ENCODE measurements around the gene INTS1.
"Not testable (repeated sequence)": the region's sequence is repeated elsewhere in the genome, so short reads cannot be mapped to it uniquely, and the experiment has no call there.

The INTS1 gene

DNA sequence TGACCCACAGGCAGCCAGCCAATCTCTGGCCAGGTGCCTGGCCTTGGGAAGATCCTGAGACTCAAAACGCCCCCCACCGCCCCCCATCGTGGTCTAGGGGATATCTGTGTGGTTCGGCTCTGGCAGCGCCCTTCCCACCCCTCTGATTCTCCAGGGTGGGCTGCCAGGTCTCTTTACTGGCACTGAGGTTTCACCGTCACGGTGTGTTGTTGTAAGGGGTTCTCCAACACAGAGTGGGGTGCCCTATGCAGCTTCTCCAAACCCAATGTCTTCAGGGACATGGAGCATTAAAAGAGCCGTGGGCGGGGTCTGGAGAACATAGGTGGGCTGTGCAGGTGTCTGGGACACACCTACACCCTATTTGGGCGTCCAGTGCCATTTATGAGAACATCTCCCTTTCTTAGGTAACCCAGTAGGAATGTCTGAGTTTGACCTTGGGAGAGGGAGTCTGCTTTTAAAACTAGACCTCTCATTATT is 27.8 kb upstream of the INTS1 start:
- DNase-seq (ENCODE audit: low spot score): no peak

DNA sequence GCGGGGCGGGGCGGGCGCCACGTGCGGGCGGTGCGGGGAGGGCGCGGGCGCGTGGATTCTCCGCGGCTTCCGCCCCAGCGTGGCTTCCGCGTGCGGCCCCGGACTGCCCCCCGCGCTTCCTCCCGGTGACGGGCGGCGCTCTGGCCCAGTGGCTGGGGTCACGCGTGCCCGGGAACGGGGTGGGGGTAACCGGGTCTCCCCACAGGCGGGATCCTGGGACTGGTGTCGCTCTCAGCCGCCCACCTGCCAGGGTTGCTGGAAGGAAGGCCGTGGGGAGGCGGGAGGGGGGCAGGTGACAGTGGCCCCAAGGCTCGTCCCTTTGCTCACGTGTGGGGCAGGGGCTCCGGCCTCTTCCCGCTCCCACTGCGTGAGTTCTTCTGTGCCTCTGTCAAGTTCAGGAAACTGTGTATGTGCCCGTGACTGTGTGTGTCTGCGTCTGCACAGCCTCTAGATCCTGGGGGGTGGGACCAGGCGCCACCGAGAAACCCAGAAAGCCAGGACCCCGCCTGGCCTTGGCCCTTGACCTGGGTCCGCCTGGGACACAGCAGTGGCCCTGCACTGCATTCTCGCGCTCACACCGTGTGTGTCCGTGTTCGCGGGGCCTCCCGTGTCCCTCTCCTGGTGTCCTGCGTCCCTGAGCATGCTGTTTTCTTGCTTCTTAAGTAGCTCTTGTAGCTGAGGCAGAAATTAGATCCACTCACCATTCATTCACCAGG is 27.2 kb upstream of the INTS1 start:
- DNase-seq (ENCODE audit: low spot score): peak; percentile 45

DNA sequence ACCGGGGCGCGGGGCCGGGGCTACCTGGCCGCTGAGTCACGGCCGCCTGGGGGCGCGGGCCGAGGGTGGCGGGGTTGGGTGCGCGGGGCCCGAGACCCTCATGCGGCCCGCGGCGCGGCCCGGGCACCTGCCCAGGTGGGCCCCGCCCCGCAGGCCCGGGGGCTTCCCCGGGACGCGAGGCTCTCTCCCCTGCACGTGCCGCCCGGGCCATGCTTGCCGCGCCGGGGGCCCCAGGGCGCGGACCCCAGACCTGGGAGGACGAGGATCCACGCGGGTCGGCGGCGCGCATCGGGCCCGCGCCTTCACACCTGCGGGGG is 26.7 kb upstream of the INTS1 start:
- no peak for DNase-seq (ENCODE audit: low spot score)

DNA sequence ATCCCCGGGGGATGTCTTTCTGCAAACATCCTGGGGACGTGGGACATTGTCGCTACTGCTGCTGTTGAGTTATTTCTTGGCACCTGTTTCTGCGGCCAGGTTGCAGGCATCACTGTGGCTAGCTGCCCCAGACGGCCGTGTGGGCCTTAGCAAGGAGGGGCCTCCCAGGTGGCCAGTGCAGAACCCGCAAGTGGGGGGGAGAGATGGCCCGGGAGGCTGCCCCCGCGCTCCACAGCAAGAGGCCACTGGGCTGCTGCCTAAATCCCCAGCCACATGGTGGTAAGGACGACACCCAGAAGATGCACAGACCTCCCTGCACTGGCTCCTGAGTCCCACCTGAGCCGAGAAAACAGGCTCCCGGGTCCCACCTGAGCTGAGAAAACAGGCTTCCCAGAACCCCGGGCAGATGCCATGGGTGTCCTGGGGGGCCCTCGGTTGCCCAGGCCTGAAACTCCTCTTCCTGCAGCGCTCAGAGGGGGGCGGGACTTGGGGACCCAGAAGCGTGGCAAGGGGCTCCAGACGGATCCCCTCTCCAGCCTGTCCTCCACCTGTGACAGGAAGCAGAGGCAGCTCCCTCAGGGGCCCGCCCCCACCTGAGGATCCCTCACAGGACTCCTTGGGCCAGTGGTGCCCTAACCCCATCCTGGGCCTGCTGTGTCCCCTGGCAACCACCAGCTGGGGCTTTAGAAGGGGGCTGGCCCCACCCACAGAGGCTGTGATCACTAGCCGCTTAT is 25.4 kb upstream of the INTS1 start:
- DNase-seq (ENCODE audit: low spot score): no peak

DNA sequence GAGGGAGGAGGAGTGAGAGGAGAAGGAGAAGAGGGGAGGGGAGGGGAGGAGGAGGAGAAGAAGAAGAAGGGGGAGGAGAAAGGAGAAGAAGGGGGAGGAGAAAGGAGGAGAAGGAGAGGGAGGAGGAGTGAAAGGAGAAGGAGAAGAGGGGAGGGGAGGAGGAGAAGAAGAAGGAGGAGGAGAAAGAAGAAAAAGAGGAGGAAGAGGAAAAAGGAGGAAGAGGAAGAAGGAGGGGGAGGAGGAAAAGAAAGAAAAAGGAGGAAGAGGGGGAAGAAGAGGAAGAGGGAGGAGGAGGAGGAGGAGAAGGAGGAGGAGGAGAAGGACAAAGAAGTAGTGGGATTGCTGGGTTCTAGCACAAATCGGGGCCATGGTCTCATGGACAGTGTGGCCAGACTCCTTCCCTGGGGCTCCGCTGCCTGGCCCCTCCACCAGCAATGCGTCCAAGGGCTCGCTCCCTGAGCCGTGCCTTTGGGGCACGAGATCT is 22.1 kb upstream of the INTS1 start:
- DNase-seq (ENCODE audit: low spot score): no peak

DNA sequence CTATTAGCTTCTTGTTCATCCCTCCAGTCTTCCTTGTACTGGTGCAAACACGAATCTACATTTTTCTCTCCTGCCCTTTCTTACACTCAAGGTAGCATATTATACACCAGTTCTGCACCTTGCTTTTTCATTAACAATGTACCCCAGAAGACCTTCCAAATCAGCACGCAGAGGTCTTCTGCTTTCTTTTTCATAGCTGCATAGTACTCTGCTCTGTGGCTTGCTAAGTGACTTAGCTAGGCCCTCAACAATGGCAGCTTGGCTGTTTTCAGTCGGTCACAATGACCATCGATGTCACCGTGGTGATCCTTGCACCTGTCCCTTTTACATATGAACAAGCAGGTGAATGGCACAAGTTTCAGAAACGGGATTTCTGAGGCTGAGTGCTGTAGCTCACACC is 21.2 kb upstream of the INTS1 start:
- no peak for DNase-seq (ENCODE audit: low spot score)

DNA sequence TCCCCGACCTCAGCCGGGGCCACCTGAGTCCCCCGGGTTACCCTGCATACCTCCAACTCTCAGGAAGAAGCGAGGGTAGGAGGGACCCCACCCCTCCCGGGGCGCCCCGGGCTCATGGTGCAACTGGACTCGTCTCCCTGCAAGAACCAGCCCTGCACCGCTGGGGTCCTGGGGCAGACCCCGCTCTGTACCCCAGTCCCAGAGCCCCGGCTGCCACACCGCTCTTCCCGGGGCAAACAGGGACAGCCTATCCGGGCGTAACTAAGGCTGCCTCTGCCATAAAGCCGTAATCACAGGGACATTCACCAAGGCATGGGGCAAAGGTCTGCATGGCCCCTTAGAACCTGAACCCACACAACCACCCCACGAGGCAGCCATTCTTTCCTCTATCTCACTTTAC is 19.7 kb upstream of the INTS1 start:
- no peak for DNase-seq (ENCODE audit: low spot score)

DNA sequence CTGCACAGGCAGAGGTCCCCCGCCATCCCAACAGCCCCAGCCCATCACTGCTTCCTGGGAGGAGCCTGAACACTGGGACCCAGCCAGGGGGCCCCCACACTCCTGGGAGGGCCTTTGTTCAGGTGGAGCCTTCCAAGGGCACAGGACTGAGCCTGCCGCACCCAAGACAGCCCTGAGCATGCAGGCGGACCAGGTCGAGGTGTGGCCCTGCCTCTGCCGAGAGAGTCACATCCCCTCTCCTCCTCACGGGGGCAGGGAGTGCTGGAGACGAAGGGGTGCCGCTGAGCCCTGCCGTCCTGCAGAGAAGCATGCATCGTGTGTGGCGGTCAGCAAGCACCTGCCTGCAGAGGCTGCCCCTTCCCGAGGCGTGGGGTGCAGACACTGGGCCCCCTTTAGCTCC is 19.0 kb upstream of the INTS1 start:
- DNase-seq (ENCODE audit: low spot score): no peak

DNA sequence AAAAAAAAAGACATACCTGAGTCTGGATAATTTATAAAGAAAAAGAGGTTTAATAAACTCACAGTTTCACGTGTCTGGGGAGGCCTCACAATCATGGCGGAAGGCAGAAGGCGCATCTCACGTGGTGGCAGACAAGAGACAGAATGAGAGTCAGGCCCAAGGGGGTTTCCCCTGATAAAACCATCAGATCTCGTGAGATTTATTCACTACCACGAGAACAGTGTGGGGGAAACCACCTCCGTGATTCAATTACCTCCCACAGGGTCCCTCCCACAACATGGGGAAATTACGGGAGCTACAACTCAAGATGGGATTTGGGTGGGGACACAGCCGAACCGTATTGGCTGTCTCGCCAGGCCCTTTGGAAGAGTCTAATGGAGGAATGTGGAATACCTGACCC is 17.3 kb upstream of the INTS1 start:
- DNase-seq (ENCODE audit: low spot score): no peak

DNA sequence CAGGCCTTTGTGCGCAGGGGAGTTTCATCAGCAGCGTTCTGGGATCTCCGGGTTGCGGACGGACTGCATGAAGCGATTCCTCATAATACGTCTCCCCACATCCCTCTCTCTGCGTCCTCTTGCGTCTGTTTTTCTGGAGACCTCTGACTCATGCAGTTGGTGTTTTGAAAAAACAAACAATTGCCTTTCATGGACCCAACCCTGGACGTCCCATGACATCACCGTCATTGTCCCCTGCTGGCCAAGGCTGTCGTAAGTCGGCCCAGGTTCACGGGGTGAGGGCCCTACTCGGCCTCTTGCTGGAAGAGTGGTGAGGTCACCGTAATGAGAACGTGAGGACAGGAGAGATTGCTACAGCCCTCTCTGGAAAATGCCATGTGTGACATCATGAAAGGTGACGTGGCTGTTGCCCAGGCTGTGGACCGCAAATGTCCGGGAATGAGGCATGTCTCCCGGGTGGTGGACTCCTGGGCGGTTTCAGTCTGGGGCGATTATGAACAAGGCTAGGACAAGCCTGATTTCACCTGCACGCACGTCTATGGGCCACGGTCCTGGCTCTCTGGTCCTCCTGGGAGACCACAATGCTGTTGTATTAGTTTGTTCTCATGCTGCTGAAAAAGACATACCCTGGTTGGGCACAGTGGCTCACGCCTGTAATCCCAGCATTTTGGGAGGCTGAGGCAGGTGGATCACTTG is 16.5 kb upstream of the INTS1 start:
- no peak for DNase-seq (ENCODE audit: low spot score)

DNA sequence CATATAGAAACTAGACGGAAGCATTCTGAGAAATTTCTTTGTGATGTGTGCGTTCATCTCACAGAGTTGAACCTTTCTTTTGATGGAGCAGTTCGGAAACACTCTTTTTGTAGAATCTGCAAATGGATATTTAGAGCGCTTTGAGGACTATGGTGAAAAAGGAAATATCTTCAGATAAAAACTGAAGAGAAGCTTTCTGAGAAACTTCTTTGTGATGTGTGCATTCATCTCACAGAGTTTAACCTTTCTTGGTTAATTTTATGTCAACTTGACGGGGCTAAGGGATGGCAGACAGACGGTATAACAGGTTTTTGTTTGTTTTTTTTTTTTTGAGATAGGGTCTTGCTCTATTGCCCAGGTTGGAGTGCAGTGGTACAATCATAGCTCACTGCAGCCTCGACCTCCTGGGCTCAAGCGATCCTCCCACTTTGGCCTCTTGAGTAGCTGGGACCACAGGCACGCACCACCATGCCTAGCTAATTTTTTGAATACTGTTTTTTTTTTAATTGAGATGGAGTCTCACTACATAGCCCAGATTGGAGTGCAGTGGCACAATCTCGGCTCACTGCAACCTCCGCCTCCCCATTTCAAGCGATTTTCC is 15.2 kb upstream of the INTS1 start:
- not testable (repeated sequence) for DNase-seq (ENCODE audit: low spot score)

DNA sequence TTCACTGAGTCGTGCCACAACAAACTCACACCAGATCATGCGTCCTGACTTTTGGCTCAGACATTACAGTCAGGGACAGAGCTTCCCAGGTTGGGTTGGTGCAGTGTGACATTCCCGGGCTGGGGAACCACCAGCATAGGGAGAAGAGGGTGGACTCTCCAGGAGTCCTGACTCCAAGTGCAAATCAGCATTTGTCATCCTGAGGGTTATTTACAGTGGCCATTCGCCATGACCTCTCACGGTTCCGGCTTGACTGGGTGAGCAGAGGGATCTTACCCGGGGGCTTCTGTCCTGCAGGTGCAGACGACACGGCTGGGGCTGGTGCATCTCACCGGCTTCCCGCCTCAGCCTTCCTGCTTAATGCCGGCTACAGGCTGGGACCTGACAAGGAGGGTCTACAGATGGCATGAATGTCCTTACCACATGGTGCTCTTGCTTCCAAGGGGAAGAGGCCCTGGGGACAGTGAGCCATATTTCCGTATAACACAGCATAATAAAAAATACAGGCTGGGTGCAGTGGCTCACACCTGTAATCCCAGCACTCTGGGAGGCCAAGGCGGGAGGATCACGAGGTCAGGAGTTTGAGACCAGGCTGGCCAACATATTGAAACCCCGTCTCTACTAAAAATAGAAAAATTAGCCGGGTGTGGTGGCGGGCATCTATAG is 12.5 kb upstream of the INTS1 start:
- DNase-seq (ENCODE audit: low spot score): no peak

DNA sequence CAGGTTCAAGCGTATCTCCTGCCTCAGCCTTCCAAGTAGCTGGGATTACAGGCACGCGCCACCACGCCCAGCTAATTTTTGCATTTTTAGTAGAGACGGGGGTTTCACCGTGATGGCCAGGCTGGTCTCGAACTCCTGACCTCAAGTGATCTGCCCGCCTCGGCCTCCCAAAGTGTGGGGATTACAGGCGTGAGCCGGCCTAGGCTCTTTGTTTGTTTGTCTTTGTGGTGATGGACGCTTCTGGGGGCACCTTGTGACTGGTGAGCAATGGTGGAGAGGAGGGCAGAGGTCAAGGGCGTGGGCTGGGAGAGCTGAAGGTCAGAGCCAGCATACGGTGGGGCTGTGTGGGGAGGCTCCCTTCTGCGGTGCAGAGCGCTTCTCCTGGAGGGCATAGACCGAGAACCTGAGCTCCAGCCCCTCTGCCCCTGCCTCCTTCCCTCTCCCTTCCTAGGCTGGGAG is 11.3 kb upstream of the INTS1 start:
- not testable (repeated sequence) for DNase-seq (ENCODE audit: low spot score)

DNA sequence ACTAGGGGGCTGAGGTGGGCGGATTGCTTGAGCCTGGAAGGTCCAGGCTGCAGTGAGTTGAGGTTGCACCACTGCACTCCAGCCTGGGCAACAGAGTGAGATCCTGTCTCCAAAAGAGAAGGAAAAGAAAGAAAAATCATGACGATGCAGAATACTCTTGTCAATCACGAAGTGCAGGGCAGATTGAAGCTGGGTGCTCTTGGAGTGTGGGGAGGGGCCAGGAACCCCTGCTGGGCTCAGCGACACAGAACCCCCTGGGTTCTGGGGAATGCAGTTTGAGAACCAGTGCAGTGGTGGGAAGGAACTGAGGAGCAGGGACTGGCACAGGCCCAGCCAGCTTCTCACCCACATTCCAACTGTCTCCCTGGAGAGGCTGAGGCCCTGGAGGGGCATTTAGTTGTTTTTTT is 10.8 kb upstream of the INTS1 start:
- no peak for DNase-seq (ENCODE audit: low spot score)

DNA sequence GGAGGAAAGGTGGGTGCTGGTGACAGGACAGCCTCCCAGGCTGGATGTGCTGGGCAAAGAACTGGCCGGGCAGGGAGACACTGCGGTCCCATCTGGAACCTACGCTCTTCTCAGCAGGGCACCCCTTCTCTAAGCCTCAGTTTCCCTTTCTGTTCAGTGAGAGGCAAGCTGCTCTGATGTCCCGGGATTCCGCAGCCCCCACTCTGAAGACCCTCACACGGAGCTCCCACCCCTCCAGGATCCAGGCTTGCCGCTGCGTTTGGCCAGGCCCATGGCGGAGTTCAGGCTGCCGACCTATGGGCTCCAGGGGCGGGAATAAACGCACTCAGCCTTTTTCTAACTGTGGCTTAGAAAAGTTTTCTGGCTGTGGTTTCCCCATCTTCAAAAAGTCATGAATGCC is 10.2 kb upstream of the INTS1 start:
- DNase-seq (ENCODE audit: low spot score): no peak

DNA sequence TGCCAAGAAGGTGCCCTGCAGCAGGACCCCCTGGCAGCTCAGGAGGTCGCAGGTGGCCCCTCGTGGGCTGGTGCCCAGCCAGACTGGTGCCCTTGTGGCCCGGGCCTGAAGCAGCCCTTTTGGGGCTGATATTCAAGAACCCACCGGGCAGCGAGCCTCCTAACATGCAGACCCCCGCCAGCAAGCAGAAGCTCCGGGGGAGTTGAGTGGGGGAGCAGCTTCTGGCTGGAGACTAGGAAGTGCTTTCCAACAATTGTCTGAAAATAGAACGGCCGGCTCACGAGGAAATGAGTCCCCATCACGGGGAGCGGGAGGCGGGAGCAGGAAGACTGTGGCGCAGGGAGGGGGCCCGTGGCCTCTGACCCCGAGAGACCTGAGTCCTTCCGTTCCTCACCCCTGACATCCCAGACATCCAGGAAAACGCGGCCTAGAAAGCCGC is 9.5 kb upstream of the INTS1 start:
- no peak for DNase-seq (ENCODE audit: low spot score)

DNA sequence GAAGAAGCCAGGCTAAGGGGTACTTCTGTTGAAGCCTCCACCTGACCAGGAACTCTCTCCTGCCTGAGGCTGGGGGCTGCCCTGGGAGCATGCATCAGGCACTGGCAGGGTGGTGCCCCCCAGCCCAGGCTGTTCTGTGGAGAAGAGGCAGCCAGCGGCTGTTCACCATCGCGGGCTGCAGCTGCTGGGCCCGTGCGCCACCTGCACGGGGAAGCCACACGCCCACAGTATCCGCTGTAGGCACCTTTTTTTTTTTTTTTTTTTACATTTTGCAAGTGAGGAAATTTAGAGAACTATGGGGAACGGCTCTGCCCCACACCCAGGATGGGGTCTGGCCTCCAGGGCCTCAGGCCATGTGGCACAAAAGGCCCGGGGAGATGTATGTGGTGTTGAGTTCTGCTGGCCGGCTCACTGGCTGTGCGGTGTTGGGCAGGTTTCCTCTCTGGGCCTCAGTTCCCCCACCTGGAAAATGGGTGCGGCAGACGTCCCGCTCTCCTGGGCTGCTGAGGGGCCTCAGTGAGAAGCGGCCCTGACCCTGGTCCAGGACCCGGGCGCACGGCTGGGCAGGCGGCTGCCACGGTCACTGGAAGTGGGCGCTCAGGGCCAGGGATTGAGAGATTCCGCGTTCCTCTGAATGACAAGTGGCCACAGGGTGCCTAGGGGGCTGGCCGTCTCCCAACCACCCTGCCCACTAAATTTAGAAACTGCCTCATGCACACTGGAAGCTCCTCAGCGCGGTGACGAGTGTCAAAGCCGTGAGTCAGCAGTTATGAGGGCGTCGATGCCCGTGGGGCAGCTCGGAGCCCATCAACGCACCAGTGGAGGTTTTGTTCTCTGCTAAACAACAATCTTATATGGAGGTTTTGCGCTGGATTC is 8.8 kb upstream of the INTS1 start:
- no peak for DNase-seq (ENCODE audit: low spot score)

DNA sequence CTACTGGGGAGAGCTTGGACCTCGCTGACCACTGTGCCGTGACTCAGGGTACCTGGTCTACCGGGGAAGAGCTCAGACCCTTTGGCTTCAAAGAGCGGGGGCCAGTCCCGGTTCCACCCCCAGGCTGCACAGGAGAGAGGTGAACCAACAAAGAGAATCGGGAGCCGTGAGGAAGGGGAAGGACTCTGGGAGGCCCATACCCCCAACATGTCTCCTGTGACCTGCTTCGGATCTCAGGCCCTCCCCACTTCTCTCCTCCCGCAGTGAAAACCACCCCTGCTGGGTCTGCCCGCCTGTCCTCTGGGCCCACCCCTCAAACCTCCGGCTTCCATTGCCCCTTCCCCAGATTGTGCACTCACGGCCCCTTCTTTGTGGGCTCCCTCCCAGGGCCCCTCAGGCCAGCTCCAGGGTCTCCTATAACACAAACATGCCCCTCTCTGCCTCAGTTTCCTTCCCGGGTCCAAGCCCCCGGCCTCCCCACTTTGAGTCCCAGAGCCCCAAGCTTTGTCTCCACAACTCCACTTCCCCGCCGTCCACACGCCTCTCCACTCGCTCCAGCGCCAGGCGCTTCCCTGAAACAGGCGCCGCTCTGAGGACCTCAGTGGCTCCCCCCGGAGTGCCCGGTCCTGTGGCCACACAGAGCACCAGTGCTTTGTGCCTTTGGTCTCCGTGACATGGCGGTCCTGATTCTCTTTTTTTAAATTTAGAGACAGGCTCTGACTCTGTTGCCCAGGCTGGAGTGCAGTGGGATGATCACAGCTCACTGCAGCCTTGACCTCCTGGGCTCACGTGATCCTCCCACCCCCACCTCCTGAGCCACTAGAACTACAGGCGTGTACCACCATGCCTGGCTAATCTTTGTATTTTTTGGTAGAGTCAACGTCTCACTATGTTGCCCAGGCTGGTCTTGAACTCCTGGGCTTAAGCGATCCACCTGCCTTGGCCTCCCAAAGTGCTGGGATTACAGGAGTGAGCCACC is 7.5 kb upstream of the INTS1 start:
- DNase-seq (ENCODE audit: low spot score): no peak

DNA sequence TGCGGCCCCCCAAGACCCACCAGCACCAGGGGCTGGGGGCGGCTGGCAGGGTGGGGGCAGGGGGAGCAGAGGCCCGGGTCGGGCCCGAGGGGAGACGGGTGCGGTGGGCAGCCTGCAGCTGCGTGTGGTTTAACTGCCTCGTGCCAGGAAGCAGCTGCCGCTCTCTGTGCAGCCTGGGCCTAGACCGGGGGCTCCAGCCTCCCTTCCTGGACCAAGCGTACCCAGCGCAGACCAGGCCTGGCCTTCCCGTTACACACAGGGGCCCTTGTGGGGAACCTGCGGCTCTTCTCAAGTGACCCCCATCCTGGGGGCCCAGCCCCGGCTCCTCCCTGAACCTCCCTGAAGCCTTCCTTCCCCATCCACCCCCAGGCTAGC is 6.6 kb upstream of the INTS1 start:
- DNase-seq (ENCODE audit: low spot score): no peak

DNA sequence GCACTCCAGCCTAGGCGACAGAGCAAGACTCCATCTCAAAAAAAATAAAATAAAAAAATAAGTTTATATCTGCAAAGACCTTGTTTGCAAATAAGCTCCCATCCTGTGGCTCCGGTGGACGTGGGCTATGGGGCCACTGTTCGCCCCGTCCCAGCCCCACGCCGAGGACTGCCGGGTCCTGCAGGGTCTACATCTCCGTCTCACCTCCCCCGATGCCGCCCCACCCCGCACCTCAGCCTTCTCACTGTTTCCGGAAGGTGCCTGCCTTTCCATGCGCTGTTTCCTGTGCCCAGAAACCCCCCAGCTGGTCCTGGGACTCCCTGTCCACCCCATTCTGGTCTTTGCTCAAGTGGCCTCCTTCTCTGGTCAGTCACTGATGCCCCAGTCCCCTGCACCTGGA is 5.0 kb upstream of the INTS1 start:
- no peak for DNase-seq (ENCODE audit: low spot score)

Measured in iPS-NIHi11 (cell line).